IPS-20b (cell line): ENCODE measurements around the gene PLK3.
"Not testable (repeated sequence)": the region's sequence is repeated elsewhere in the genome, so short reads cannot be mapped to it uniquely, and the experiment has no call there.

Experiments used
- H3K27ac ChIP-seq: one replicate; pipeline ENCODE4 v1.5.1; 2013; ENCODE audit warnings: low read length
- H3K27me3 ChIP-seq: 2 replicates; pipeline ENCODE4 v1.6.1; 2013; ENCODE audit warnings: mild to moderate bottlenecking, low read length, inconsistent platforms; ENCODE audit not compliant: insufficient read depth
- H3K36me3 ChIP-seq: 2 replicates; pipeline ENCODE4 v1.6.1; 2013; ENCODE audit warnings: low read depth, mild to moderate bottlenecking, inconsistent platforms, low read length, moderate library complexity; ENCODE audit not compliant: insufficient read depth
- H3K4me1 ChIP-seq: 2 replicates; pipeline ENCODE4 v1.6.1; 2013; ENCODE audit warnings: mild to moderate bottlenecking, control low read depth, inconsistent platforms, low read length, moderate library complexity; ENCODE audit not compliant: insufficient read depth
- H3K4me3 ChIP-seq: 2 replicates; pipeline ENCODE4 v1.5.1; 2013; ENCODE audit warnings: mild to moderate bottlenecking, low read length, inconsistent platforms
- H3K9ac ChIP-seq: 2 replicates; pipeline ENCODE4 v1.6.1; 2013; ENCODE audit warnings: low read depth, mild to moderate bottlenecking, inconsistent platforms, low read length, moderate library complexity
- H3K9me3 ChIP-seq: 2 replicates; pipeline ENCODE4 v1.6.1; 2013; ENCODE audit warnings: mild to moderate bottlenecking, low read depth, low read length, inconsistent platforms; ENCODE audit not compliant: insufficient read depth

PLK3 gene

GRCh38 chr1:44788120-44788860 lies 11.9 kb upstream of the PLK3 start, which contains the start of gene BEST4:
BEST4 (minus strand) TSS chr1:44788170; CDS start chr1:44787705, 465 bp downstream.
- peaks cover 23% of the 10 kb centered on the region for H3K27me3 ChIP-seq
- no peaks in the 10 kb centered on the region for H3K9me3 ChIP-seq
- no peak within 1 kb of the TSS for H3K4me3 ChIP-seq
- no peak within 1 kb of the TSS for H3K9ac ChIP-seq
- H3K4me1 ChIP-seq: peaks cover 18% of the 10 kb centered on the region; the same call in 1 of the 2 replicates
- H3K36me3 ChIP-seq: no peaks in the 10 kb centered on the region
- no peak within 1 kb of the TSS for H3K27ac ChIP-seq

GRCh38 chr1:44790968-44791801 lies 9.0 kb upstream of the PLK3 start:
- Histone ChIP-seq H3K9ac (no peak overlapping the region), H3K9me3 (no peaks in the 10 kb centered on the region)

GRCh38 chr1:44792736-44793502 lies 7.3 kb upstream of the PLK3 start:
- Histone ChIP-seq H3K27ac (no peak overlapping the region), H3K36me3 (no peaks in the 10 kb centered on the region), H3K27me3 (no peaks in the 10 kb centered on the region), H3K4me1 (peaks cover 6% of the 10 kb centered on the region; the same call in 1 of the 2 replicates), H3K4me3 (no peak overlapping the region), H3K9me3 (no peaks in the 10 kb centered on the region), H3K9ac (no peak overlapping the region)

More at GRCh38 chr1:44790968-44791801, 9.0 kb upstream of the PLK3 start:
- no peak overlapping the region for H3K4me3 ChIP-seq
- no peak overlapping the region for H3K27ac ChIP-seq
- peaks cover 11% of the 10 kb centered on the region; the same call in 1 of the 2 replicates for H3K4me1 ChIP-seq
- peaks cover 7% of the 10 kb centered on the region for H3K27me3 ChIP-seq
- H3K36me3 ChIP-seq: no peaks in the 10 kb centered on the region

- H3K4me1 ChIP-seq, H3K9ac ChIP-seq: not testable (repeated sequence)
These were observed 2.3 kb upstream of the PLK3 start for GRCh38 chr1:44797886-44798285.

GRCh38 chr1:44798481-44799365 lies 1.5 kb upstream of the PLK3 start:
- H3K9me3 ChIP-seq: no peaks in the 10 kb centered on the region
- no peak overlapping the region; the same call in 1 of the 2 replicates for H3K9ac ChIP-seq
- peaks cover 9% of the 10 kb centered on the region; the same call in 1 of the 2 replicates for H3K36me3 ChIP-seq
- peaks cover 6% of the 10 kb centered on the region; the same call in 1 of the 2 replicates for H3K27me3 ChIP-seq
- H3K4me3 ChIP-seq: no peak overlapping the region
- H3K4me1 ChIP-seq: peaks cover 3% of the 10 kb centered on the region; the same call in 1 of the 2 replicates
- H3K27ac ChIP-seq: no peak overlapping the region

More at GRCh38 chr1:44797886-44798285, 2.3 kb upstream of the PLK3 start:
- H3K27me3 ChIP-seq, H3K4me3 ChIP-seq, H3K36me3 ChIP-seq, H3K27ac ChIP-seq, H3K9me3 ChIP-seq: not testable (repeated sequence)

GRCh38 chr1:44801491-44802305 lies 1.5 kb downstream of the PLK3 start:
- no peak overlapping the region for H3K27ac ChIP-seq
- H3K4me3 ChIP-seq: no peak overlapping the region
- no peak overlapping the region for H3K9ac ChIP-seq
- H3K36me3 ChIP-seq: peaks cover 29% of the 10 kb centered on the region
- peaks cover 6% of the 10 kb centered on the region for H3K4me1 ChIP-seq
- peaks cover 6% of the 10 kb centered on the region; the same call in 1 of the 2 replicates for H3K27me3 ChIP-seq
- H3K9me3 ChIP-seq: no peaks in the 10 kb centered on the region

- Histone ChIP-seq H3K9me3 (no peaks in the 10 kb centered on the region), H3K27ac (no peak overlapping the region), H3K9ac (no peak overlapping the region), H3K4me1 (peaks cover 12% of the 10 kb centered on the region), H3K36me3 (peaks cover 29% of the 10 kb centered on the region), H3K4me3 (no peak overlapping the region), H3K27me3 (peaks cover 6% of the 10 kb centered on the region; the same call in 1 of the 2 replicates)
These were observed 2.3 kb downstream of the PLK3 start for GRCh38 chr1:44802306-44803061.

- H3K27ac ChIP-seq: no peak overlapping the region
- H3K27me3 ChIP-seq: peaks cover 6% of the 10 kb centered on the region; the same call in 1 of the 2 replicates
- no peak overlapping the region for H3K4me3 ChIP-seq
- no peak overlapping the region for H3K9ac ChIP-seq
- H3K9me3 ChIP-seq: no peaks in the 10 kb centered on the region
- peaks cover 29% of the 10 kb centered on the region for H3K36me3 ChIP-seq
- peaks cover 17% of the 10 kb centered on the region for H3K4me1 ChIP-seq
These were observed 2.8 kb downstream of the PLK3 start for GRCh38 chr1:44803062-44803311.

GRCh38 chr1:44803312-44804095 lies 3.3 kb downstream of the PLK3 start:
- Histone ChIP-seq H3K4me3 (no peak overlapping the region), H3K9ac (no peak overlapping the region), H3K36me3 (peaks cover 29% of the 10 kb centered on the region), H3K27me3 (peaks cover 6% of the 10 kb centered on the region; the same call in 1 of the 2 replicates), H3K4me1 (peaks cover 21% of the 10 kb centered on the region), H3K27ac (no peak overlapping the region), H3K9me3 (no peaks in the 10 kb centered on the region)
